SH-SY5Y (cell line): ENCODE measurements around the gene VTA1.

Experiments used
- GATA2 ChIP-seq: IDR thresholded peaks from 2 replicates; pipeline ENCODE4 v1.6.1; 2011; ENCODE audit warnings: mild to moderate bottlenecking, low read depth, low read length
- GATA3 ChIP-seq: IDR thresholded peaks from 2 replicates; pipeline ENCODE4 v1.6.1; 2011; ENCODE audit warnings: low read depth, mild to moderate bottlenecking, low read length, moderate library complexity

- no peak for TF ChIP-seq GATA3
- TF ChIP-seq GATA2, result no peak
These were observed 60.3 kb downstream of the VTA1 start for GRCh38 chr6:142207265-142207877.
